Transverse colon (tissue), 4 donors: ENCODE results near the gene APOE.

Experiments used
- EP300 ChIP-seq: sonication (generic); formaldehyde crosslinking; IDR thresholded peaks from one replicate; pipeline ENCODE4 v1.6.1; 2017; ENCODE audit warnings: antibody characterized with exemption, low read depth
- POLR2A ChIP-seq: fragments of 450-650 bp; IDR thresholded peaks from one replicate; pipeline ENCODE4 v1.6.1; 2016; ENCODE audit warnings: antibody characterized with exemption, mild to moderate bottlenecking, moderate library complexity
- POLR2AphosphoS5 ChIP-seq, 3 donors: sonication (generic); formaldehyde crosslinking; IDR thresholded peaks; one replicate each; pipeline ENCODE4 v1.6.1; 2016; ENCODE audit warnings: antibody characterized with exemption in 3 of 3
- TF ChIP-seq, protein P1 (sequence below), 5 experiments: fragments of 200-600 bp in 3 of 5; fragments of 450-650 bp in 2 of 5; sonication (generic) in 3 of 5; IDR thresholded peaks; 1 replicate in 2 of 5; 2 replicates in 3 of 5; pipeline ENCODE4 v1.5.1; 2016 to 2017; ENCODE audit warnings: antibody characterized with exemption in 5 of 5, inconsistent platforms in 3 of 5, mild to moderate bottlenecking in 2 of 5, moderate library complexity in 1 of 5

DNA sequence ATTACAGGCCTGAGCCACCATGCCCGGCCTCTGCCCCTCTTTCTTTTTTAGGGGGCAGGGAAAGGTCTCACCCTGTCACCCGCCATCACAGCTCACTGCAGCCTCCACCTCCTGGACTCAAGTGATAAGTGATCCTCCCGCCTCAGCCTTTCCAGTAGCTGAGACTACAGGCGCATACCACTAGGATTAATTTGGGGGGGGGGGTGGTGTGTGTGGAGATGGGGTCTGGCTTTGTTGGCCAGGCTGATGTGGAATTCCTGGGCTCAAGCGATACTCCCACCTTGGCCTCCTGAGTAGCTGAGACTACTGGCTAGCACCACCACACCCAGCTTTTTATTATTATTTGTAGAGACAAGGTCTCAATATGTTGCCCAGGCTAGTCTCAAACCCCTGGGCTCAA, 4.2 kb downstream of the APOE start:
- TF ChIP-seq, protein P1, sequence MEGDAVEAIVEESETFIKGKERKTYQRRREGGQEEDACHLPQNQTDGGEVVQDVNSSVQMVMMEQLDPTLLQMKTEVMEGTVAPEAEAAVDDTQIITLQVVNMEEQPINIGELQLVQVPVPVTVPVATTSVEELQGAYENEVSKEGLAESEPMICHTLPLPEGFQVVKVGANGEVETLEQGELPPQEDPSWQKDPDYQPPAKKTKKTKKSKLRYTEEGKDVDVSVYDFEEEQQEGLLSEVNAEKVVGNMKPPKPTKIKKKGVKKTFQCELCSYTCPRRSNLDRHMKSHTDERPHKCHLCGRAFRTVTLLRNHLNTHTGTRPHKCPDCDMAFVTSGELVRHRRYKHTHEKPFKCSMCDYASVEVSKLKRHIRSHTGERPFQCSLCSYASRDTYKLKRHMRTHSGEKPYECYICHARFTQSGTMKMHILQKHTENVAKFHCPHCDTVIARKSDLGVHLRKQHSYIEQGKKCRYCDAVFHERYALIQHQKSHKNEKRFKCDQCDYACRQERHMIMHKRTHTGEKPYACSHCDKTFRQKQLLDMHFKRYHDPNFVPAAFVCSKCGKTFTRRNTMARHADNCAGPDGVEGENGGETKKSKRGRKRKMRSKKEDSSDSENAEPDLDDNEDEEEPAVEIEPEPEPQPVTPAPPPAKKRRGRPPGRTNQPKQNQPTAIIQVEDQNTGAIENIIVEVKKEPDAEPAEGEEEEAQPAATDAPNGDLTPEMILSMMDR (IDR thresholded peaks at IDR 0.05) = no peak
- no peak for TF ChIP-seq POLR2A
- no peak for TF ChIP-seq EP300
- no peak for TF ChIP-seq POLR2AphosphoS5 (IDR thresholded peaks at IDR 0.05)
